Measurements from ENCODE around the gene PHLDB3. TPM values are rescaled to one million over a fixed set of nuclear protein-coding genes. Genes with fewer than 3 reads are reported as not detected.
A peak's percentile ranks its signal among the peaks of the same experiment; 100 is the strongest.
"Not testable (repeated sequence)": the region's sequence is repeated elsewhere in the genome, so short reads cannot be mapped to it uniquely, and the experiment has no call there.

Gene PHLDB3
- total RNA-seq, 1 donor = 22.9 TPM

GRCh38 chr19:43447655-43448054 is 56.9 kb downstream of the PHLDB3 start:
- no peak for DNase-seq (ENCODE audit: low read depth in 2 of 3, low spot score in 2 of 3)

GRCh38 chr19:43446746-43447489 is 57.6 kb downstream of the PHLDB3 start:
- DNase-seq (ENCODE audit: low read depth in 2 of 3, low spot score in 2 of 3) = peak; percentile 71 to 85 (median 73)

- no peak for DNase-seq (ENCODE audit: low read depth in 2 of 3, low spot score in 2 of 3)
These were observed 59.1 kb downstream of the PHLDB3 start for GRCh38 chr19:43445426-43445825.

GRCh38 chr19:43444531-43445287 is 59.8 kb downstream of the PHLDB3 start:
- DNase-seq (ENCODE audit: low read depth in 2 of 3, low spot score in 2 of 3) = no peak

GRCh38 chr19:43444091-43444490 is 60.5 kb downstream of the PHLDB3 start:
- DNase-seq (ENCODE audit: low read depth in 2 of 3, low spot score in 2 of 3) = not testable (repeated sequence)

GRCh38 chr19:43441716-43442115 is 62.8 kb downstream of the PHLDB3 start:
- no peak for DNase-seq (ENCODE audit: low read depth in 2 of 3, low spot score in 2 of 3)

GRCh38 chr19:43439709-43440063 is 64.9 kb downstream of the PHLDB3 start:
- no peak for DNase-seq (ENCODE audit: low read depth in 2 of 3, low spot score in 2 of 3)

GRCh38 chr19:43439032-43439708 is 65.4 kb downstream of the PHLDB3 start:
- DNase-seq (ENCODE audit: low read depth in 2 of 3, low spot score in 2 of 3) = peak in 2 of 3 donors; percentile 58 to 59

- DNase-seq (ENCODE audit: low read depth in 2 of 3, low spot score in 2 of 3) = no peak
These were observed 66.1 kb downstream of the PHLDB3 start for GRCh38 chr19:43438291-43439031.

- DNase-seq (ENCODE audit: low read depth in 2 of 3, low spot score in 2 of 3) = no peak
These were observed 66.8 kb downstream of the PHLDB3 start for GRCh38 chr19:43437712-43438111.

GRCh38 chr19:43437284-43437683 is 67.3 kb downstream of the PHLDB3 start:
- not testable (repeated sequence) for DNase-seq (ENCODE audit: low read depth in 2 of 3, low spot score in 2 of 3)

GRCh38 chr19:43435775-43436174 is 68.8 kb downstream of the PHLDB3 start:
- DNase-seq (ENCODE audit: low read depth in 2 of 3, low spot score in 2 of 3) = no peak

- no peak for DNase-seq (ENCODE audit: low read depth in 2 of 3, low spot score in 2 of 3)
These were observed 70.9 kb downstream of the PHLDB3 start for GRCh38 chr19:43433689-43434088.

GRCh38 chr19:43433358-43433673 is 71.2 kb downstream of the PHLDB3 start:
- no peak for DNase-seq (ENCODE audit: low read depth in 2 of 3, low spot score in 2 of 3)

- DNase-seq (ENCODE audit: low read depth in 2 of 3, low spot score in 2 of 3) = no peak
These were observed 73.6 kb downstream of the PHLDB3 start for GRCh38 chr19:43430976-43431375.

GRCh38 chr19:43430142-43430710 is 74.3 kb downstream of the PHLDB3 start:
- no peak for DNase-seq (ENCODE audit: low read depth in 2 of 3, low spot score in 2 of 3)

- no peak for DNase-seq (ENCODE audit: low read depth in 2 of 3, low spot score in 2 of 3)
These were observed 75.2 kb downstream of the PHLDB3 start for GRCh38 chr19:43429395-43429794.

- DNase-seq (ENCODE audit: low read depth in 2 of 3, low spot score in 2 of 3) = peak in 1 of 3 donors; percentile 59
These were observed 78.8 kb downstream of the PHLDB3 start for GRCh38 chr19:43425567-43426392.
